Measurements from ENCODE around the gene CSGALNACT2.

DNA sequence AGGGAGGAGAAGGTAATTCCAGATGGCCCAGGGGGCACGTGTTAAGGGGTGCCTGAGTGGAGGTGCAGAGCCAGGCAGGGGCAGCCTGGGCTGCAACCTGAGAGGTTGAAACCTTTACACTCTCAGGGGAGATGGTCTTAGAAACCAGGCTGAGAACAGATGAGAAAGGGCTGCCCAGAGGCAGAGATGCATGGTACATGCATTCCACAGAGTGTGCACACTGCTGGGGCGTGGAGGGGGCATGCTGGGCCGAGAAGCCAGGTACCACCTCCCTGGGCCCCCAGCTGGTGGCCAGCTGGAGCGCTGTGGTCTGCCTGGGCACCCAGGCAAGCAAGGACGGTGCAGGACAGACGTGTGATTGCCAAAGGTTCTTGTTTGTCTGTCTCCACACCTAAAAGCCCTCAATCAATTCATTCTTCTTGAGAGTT lies 14.1 kb upstream of the CSGALNACT2 start:
- no peak for TF ChIP-seq POLR2A (IDR thresholded peaks at IDR 0.05)
- TF ChIP-seq, protein P1, sequence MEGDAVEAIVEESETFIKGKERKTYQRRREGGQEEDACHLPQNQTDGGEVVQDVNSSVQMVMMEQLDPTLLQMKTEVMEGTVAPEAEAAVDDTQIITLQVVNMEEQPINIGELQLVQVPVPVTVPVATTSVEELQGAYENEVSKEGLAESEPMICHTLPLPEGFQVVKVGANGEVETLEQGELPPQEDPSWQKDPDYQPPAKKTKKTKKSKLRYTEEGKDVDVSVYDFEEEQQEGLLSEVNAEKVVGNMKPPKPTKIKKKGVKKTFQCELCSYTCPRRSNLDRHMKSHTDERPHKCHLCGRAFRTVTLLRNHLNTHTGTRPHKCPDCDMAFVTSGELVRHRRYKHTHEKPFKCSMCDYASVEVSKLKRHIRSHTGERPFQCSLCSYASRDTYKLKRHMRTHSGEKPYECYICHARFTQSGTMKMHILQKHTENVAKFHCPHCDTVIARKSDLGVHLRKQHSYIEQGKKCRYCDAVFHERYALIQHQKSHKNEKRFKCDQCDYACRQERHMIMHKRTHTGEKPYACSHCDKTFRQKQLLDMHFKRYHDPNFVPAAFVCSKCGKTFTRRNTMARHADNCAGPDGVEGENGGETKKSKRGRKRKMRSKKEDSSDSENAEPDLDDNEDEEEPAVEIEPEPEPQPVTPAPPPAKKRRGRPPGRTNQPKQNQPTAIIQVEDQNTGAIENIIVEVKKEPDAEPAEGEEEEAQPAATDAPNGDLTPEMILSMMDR (IDR thresholded peaks at IDR 0.05) = no peak
